IPS-15b (cell line): Measurements from ENCODE around the gene ATP8B1.

Experiments used
- H3K27me3 ChIP-seq: one replicate; pipeline ENCODE4 v1.6.1; 2013; ENCODE audit warnings: low read length; ENCODE audit not compliant: control insufficient read depth, insufficient read depth
- H3K36me3 ChIP-seq: one replicate; pipeline ENCODE4 v1.6.1; 2013; ENCODE audit warnings: low read length; ENCODE audit not compliant: control insufficient read depth, insufficient read depth
- H3K4me1 ChIP-seq: one replicate; pipeline ENCODE4 v1.6.1; 2013; ENCODE audit warnings: mild to moderate bottlenecking, low read length; ENCODE audit not compliant: control insufficient read depth, insufficient read depth
- H3K4me3 ChIP-seq: one replicate; pipeline ENCODE4 v1.5.1; 2013; ENCODE audit warnings: low read depth, low read length
- H3K9ac ChIP-seq: one replicate; pipeline ENCODE4 v1.6.1; 2013; ENCODE audit warnings: low read depth, mild to moderate bottlenecking, low read length
- H3K9me3 ChIP-seq: one replicate; pipeline ENCODE4 v1.6.1; 2013; ENCODE audit warnings: mild to moderate bottlenecking, low read length; ENCODE audit not compliant: control insufficient read depth, insufficient read depth

The ATP8B1 gene

DNA sequence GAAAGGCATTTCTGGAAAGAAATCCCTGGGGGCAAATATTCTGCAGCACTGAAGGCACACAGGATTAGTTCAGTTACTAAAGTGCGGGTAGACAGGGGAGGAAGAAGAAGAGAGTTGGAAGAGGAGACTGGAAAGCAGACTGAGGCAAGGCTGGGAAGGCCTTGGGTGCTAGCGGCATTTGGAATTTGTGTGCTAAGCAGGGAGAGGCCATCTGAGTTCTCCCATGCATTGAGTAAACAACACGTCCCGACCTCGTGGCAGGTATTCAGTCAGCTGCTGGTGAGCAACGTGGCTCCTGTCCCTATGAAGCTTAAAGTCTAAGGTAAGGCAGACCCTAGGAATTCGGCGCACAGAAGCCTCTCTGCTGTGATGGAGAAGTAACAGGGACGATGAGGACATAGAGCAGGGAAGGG, 30.7 kb downstream of the ATP8B1 start:
- no peaks in the 10 kb centered on the region for H3K27me3 ChIP-seq
- no peak overlapping the region for H3K9ac ChIP-seq
- H3K36me3 ChIP-seq: no peaks in the 10 kb centered on the region
- H3K4me3 ChIP-seq: no peak overlapping the region
- peaks cover 19% of the 10 kb centered on the region for H3K4me1 ChIP-seq
- no peaks in the 10 kb centered on the region for H3K9me3 ChIP-seq

DNA sequence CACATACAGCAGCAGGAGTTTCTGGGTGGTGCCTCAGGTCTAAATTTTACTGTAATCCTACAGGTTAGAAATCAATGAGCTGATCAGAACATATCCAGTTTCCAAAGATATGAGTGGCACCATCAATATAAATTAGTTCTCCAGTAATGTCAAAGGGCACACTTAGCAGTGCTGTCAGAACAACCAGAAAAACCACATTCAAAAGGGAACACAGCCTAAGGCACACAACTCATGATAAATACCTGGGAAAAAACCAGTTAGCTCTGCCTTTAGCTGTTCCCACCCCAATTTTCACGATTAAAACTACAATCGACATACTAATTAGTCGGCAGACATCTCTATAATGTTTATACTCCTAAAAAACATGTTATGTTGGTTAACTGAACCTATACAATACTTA, 31.5 kb downstream of the ATP8B1 start:
- peak overlapping the region; percentile 26 for H3K9ac ChIP-seq

DNA sequence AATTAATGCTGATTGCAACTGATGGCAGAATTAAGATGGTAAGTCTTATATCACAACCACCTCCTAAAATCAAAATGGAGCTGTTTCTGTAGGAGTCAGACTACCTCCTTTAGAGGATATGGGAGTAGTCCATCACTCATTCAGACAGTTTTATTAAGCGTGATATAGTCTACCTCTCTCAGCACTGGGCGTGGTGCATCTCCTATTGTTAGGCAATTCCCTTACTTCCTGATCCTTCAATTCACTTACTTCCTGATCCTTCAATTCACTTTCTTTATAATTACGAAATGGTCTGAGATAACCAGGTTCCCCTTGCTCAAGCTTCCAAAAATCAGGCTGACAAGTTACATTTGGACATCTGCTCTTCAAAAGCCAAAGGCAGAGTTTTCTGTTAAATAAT, 31.9 kb downstream of the ATP8B1 start:
- H3K4me1 ChIP-seq: peaks cover 19% of the 10 kb centered on the region

More for the DNA sequence above, 31.5 kb downstream of the ATP8B1 start:
- Histone ChIP-seq H3K9me3 (no peaks in the 10 kb centered on the region), H3K27me3 (no peaks in the 10 kb centered on the region), H3K4me3 (no peak overlapping the region), H3K36me3 (no peaks in the 10 kb centered on the region), H3K4me1 (peaks cover 19% of the 10 kb centered on the region)

DNA sequence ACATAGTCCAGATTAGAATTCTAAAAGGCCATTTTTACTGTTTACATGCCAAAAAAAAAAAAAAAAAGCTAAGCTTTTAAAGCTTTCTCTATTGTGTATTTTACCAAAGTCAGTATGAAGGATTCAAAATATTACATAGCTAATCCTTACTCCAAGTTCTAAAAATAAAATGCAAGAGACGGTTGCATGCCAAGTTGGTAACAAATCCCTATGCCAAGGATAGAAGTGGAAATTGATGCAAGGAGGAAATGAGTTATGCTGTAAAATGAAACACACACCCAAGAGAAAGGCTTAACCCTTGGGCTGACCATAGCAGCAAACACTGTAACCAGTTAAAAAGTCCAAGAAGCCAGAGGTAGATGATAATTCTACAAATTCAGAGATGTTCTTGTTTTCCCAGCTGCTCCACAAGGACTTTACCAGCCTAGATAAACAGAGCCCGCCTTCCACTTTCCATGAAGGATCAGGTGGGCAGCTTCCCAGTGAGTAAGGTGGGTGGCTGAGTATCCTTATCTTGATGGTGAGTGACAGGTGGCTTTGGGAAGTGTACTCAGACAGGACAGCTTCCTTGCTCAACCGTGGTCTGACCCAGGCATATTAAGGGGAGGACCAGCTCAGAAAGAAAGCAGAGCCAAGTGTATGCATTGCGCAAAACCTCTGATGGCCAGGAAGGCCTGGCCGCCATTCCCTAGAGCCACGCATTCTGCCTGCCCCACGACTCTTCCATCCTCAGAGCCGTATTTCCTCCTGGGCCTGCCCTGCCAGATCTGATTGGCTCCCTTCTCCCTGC, 34.4 kb downstream of the ATP8B1 start:
- H3K4me1 ChIP-seq: peaks cover 19% of the 10 kb centered on the region
- no peak overlapping the region for H3K9ac ChIP-seq
- no peaks in the 10 kb centered on the region for H3K9me3 ChIP-seq
- no peak overlapping the region for H3K4me3 ChIP-seq
- H3K27me3 ChIP-seq: no peaks in the 10 kb centered on the region
- H3K36me3 ChIP-seq: no peaks in the 10 kb centered on the region

More for the DNA sequence above, 31.9 kb downstream of the ATP8B1 start:
- Histone ChIP-seq H3K9ac (peak overlapping the region; percentile 26), H3K27me3 (no peaks in the 10 kb centered on the region), H3K9me3 (no peaks in the 10 kb centered on the region), H3K4me3 (no peak overlapping the region), H3K36me3 (no peaks in the 10 kb centered on the region)

DNA sequence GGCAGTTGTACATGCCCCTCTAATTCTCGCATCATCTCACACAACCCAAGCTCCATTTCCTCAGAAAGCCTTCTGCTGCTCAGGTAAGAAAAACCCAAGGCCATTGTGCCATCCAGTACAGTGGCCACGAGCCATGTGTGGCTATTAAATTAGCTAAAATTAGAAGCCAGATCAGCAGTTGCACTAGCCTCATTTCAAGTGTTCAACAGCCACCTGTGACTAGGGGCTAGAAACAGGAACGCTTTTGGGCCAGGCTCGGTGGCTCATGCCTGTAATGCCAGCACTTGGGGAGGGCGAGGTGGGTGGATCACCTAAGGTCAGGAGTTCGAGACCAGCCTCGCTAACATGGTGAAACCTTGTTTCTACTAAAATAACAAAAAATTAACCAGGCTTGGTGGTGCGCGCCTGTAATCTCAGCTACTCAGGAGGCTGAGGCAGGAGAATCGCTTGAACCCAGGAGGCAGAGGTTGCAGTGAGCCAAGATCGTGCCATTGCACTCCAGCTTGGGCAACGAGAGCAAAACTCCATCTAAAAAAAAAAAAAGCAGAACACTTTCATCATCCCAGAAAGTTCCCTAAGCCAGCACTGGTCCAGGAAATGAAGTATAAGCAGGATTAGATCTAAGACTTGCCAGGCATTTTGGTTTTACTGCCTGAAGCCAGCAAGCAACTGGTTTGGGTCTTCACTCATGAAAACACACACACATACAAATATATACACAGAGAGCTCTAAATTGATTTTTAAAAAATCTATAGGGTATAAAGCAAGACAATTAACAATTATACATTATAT, 35.7 kb downstream of the ATP8B1 start:
- Histone ChIP-seq H3K9ac (no peak overlapping the region), H3K9me3 (no peaks in the 10 kb centered on the region), H3K27me3 (no peaks in the 10 kb centered on the region), H3K4me1 (peaks cover 18% of the 10 kb centered on the region), H3K4me3 (no peak overlapping the region), H3K36me3 (no peaks in the 10 kb centered on the region)

DNA sequence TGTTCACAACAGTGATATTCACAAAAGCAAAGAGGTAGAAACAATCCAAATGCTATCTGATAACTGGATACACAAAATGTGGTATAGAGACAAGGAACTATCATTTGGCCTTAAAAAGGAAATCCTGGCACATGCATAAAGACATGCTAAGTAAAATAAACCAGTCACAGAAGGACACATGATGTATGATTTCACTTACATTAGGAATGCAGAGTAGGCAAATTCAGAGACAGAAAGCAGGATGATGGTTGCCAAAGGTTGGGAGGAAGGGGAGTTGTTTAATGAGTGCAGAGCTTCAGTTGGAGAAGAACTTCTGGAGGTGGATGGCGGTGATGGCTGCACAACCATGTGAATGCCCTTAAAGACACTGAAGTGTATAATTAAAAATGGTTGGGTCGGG, 38.1 kb downstream of the ATP8B1 start:
- Histone ChIP-seq H3K27me3 (no peaks in the 10 kb centered on the region), H3K4me3 (no peak overlapping the region), H3K36me3 (no peaks in the 10 kb centered on the region), H3K4me1 (no peaks in the 10 kb centered on the region), H3K9me3 (no peaks in the 10 kb centered on the region), H3K9ac (no peak overlapping the region)

DNA sequence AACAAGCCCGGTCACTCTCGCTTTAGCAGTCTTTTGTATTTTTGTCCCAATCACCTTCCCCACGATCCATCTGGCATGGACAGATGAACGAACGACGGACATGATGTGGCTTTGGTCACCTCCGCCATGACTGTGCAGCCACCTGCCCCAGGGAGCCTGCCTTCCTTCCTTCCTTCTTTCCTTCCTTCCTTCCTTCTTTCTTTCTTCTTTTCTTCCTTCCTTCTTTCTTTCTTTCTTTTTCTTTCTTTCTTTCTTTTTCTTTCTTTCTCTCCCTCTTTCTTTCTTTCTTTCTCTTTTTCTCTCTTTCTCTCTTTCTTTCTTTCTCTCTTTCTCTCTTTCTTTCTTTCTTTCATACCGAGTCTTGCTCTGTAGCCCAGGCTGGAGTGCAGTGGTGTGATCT, 39.0 kb downstream of the ATP8B1 start:
- no peaks in the 10 kb centered on the region for H3K27me3 ChIP-seq
- no peaks in the 10 kb centered on the region for H3K4me1 ChIP-seq
- H3K9ac ChIP-seq: no peak overlapping the region
- no peak overlapping the region for H3K4me3 ChIP-seq
- no peaks in the 10 kb centered on the region for H3K36me3 ChIP-seq
- H3K9me3 ChIP-seq: no peaks in the 10 kb centered on the region

DNA sequence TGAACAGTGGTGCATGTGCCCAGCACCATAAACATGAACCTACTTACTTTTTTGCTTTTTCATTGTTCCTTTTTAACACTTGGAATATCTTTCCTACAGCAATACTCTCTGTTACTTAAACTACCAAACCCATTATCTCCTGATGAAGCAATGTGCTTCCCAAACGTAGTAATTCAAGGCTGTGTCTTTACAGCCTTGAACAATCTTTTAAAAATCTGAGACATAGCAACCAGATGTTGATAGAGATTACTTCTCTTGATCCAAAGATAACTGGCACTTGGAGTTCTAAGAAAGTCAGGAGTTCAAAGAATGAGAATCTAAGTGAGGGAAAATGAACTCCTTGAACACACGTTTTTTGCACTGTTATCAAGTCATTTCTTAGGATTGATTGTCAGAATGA, 40.4 kb downstream of the ATP8B1 start:
- H3K9me3 ChIP-seq: no peaks in the 10 kb centered on the region
- no peak overlapping the region for H3K9ac ChIP-seq
- no peaks in the 10 kb centered on the region for H3K36me3 ChIP-seq
- no peaks in the 10 kb centered on the region for H3K4me1 ChIP-seq
- no peaks in the 10 kb centered on the region for H3K27me3 ChIP-seq
- H3K4me3 ChIP-seq: no peak overlapping the region

DNA sequence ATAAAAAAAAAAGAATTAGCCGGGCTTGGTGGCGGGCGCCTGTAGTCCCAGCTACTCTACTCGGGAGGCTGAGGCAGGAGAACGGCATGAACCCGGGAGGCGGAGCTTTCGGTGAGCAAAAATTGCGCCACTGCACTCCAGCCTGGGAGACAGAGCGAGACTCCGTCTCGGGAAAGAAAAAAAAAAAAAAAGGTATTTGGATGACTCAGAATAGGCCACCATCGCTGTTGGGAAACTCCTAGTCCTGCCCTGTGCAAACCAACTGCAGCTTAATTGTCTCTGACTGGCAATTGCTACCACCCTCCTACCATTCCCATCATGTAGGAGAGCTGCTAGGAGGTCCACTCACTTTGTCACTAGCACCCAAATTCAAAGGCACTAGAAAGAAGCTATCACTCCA, 43.5 kb downstream of the ATP8B1 start:
- Histone ChIP-seq H3K4me1 (no peaks in the 10 kb centered on the region), H3K27me3 (no peaks in the 10 kb centered on the region), H3K36me3 (no peaks in the 10 kb centered on the region), H3K4me3 (no peak overlapping the region), H3K9ac (no peak overlapping the region), H3K9me3 (no peaks in the 10 kb centered on the region)

DNA sequence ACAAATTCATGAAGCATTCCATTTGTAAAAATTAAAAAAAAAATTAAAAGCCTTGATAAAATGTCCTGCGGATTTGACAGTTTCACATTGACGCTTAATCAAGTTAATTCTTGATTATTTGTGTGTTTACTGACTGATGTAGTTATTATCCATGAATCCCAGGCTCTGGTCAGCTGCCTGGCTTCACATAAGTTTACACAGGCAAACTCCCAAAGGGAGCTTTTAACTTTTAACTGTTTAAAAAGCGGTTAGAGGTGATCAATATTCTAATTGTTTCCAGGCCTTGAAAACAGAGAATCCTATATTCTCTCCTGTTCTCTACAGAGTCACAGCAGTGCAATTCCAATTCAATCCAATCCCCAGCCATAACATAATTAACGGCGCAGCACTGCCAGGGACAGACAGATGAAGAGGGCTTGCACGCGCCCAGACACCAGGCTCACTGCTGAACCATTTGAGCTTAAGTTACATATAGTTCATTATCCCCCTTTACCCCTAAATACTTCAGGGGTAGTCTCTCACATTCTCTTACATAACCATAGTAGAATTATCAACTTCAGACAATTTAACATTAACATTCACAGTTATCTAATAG, 47.5 kb downstream of the ATP8B1 start:
- no peaks in the 10 kb centered on the region for H3K9me3 ChIP-seq
- H3K9ac ChIP-seq: no peak overlapping the region
- no peak overlapping the region for H3K4me3 ChIP-seq
- no peaks in the 10 kb centered on the region for H3K4me1 ChIP-seq
- H3K27me3 ChIP-seq: no peaks in the 10 kb centered on the region
- H3K36me3 ChIP-seq: no peaks in the 10 kb centered on the region

DNA sequence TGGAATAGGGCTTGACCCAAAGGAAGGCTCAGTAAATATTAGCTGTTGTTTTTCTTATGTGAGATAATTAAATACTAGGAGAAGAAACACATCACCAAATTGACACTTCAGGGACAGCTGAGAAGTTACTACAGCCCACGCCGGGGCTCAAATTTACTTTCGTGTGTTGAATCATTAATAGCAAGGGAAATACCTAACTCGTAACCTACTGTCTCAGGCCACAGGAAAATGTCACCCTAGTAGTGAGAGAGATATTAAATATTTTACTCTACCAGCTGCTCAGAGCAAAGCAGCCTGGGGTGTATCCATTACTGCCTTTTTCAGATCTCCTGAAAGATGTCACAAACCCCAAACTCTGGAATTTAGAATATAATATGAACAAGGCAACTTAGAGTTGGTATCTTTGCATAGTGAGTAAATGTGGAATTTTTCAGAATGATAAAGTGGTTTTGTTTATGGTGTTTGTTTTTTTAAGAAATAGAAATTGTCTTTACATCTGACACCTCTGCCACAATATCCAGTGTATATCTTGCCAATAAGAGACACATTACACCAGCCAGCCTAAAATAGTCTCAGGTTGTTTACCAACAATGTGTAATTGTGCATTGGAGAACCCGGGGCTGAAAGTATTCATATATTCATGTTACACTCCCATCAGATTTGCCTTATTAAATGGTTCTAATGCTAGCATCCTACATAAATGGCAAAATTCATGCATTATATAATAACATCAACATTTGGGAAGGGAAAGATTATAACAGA, 48.4 kb downstream of the ATP8B1 start:
- Histone ChIP-seq H3K36me3 (no peaks in the 10 kb centered on the region), H3K4me3 (no peak overlapping the region), H3K27me3 (no peaks in the 10 kb centered on the region), H3K4me1 (no peaks in the 10 kb centered on the region), H3K9ac (peak overlapping the region; percentile 24), H3K9me3 (no peaks in the 10 kb centered on the region)
